ENCODE data around the gene AGFG1. TPM values are rescaled to one million over a fixed set of nuclear protein-coding genes. Genes with fewer than 3 reads are reported as not detected.
A peak's percentile ranks its signal among the peaks of the same experiment; 100 is the strongest.

Gene AGFG1
- total RNA-seq, 1 experiment from 2014 or later: 81.3 TPM

GRCh38 chr2:227464851-227465250, 7.1 kb upstream of the AGFG1 start:
- no peak overlapping the region for H3K4me3 Mint-ChIP-seq
- no peaks in the 10 kb centered on the region for H3K9me3 Mint-ChIP-seq
- H3K27me3 Mint-ChIP-seq (ENCODE audit: low read depth): no peaks in the 10 kb centered on the region
- H3K27ac Mint-ChIP-seq: peak overlapping the region; percentile 81
- no peaks in the 10 kb centered on the region for H3K36me3 Mint-ChIP-seq
- ChIA-PET POLR2A (no interaction called here), CTCF (interaction anchor here (0.6 to 1.6 kb wide), 4 partner anchors 10 to 193 kb away, joined by 3 to 6 read pairs (median 4); no protein-coding TSS in a partner anchor)
- ATAC-seq (peak; percentile 33), DNase-seq (ENCODE audit: low spot score) (no peak)
- H3K4me1 Mint-ChIP-seq: peaks cover 15% of the 10 kb centered on the region
- TF ChIP-seq GTF2I (CRISPR knock-in tag; conservative IDR thresholded peaks at IDR 0.05) (0 out of 2 replicates have a peak, but pooled peaks have one; percentile 3), OVOL2 (CRISPR knock-in tag; IDR thresholded peaks at IDR 0.05; ENCODE audit: borderline replicate concordance) (no peak), ZNF121 (CRISPR knock-in tag; IDR thresholded peaks at IDR 0.05) (peak; percentile 66; the same call in 1 of the 2 replicates)

GRCh38 chr2:227466887-227467600, 4.9 kb upstream of the AGFG1 start:
- Mint-ChIP-seq H3K4me3 (no peak overlapping the region), H3K27ac (no peak overlapping the region), H3K27me3 (ENCODE audit: low read depth) (no peaks in the 10 kb centered on the region), H3K4me1 (peaks cover 24% of the 10 kb centered on the region), H3K36me3 (no peaks in the 10 kb centered on the region), H3K9me3 (no peaks in the 10 kb centered on the region)
- DNase-seq (ENCODE audit: low spot score) (no peak), ATAC-seq (no peak)
- TF ChIP-seq ZNF671 (CRISPR knock-in tag; IDR thresholded peaks at IDR 0.05) (no peak), RORB (CRISPR knock-in tag; IDR thresholded peaks at IDR 0.05) (no peak)
- ChIA-PET POLR2A (no interaction called here), CTCF (no interaction called here)

- CTCF ChIA-PET: interaction anchor here (0.7 to 1.4 kb wide), 10 partner anchors 13 to 346 kb away, joined by 3 read pairs; no protein-coding TSS in a partner anchor
- POLR2A ChIA-PET: no interaction called here
- peak overlapping the region; percentile 48 for H3K4me3 Mint-ChIP-seq
- H3K4me1 Mint-ChIP-seq: peaks cover 31% of the 10 kb centered on the region
- TF ChIP-seq NR2C2 (CRISPR knock-in tag; IDR thresholded peaks at IDR 0.05) (no peak), ZNF138 (CRISPR knock-in tag; conservative IDR thresholded peaks at IDR 0.05) (no peak), PREB (CRISPR knock-in tag; IDR thresholded peaks at IDR 0.05; ENCODE audit: borderline replicate concordance) (no peak), NFE2L1 (CRISPR knock-in tag; IDR thresholded peaks at IDR 0.05) (no peak), EMX1 (CRISPR knock-in tag; IDR thresholded peaks at IDR 0.05) (no peak), PRRX2 (CRISPR knock-in tag; IDR thresholded peaks at IDR 0.05) (no peak), ZNF317 (CRISPR knock-in tag; IDR thresholded peaks at IDR 0.05; ENCODE audit: borderline replicate concordance, low read depth) (no peak), ELF4 (CRISPR knock-in tag; IDR thresholded peaks at IDR 0.05; ENCODE audit: low read depth) (no peak), GRHL2 (CRISPR knock-in tag; IDR thresholded peaks at IDR 0.05; ENCODE audit: insufficient replicate concordance, severe bottlenecking) (no peak), CREB1 (CRISPR knock-in tag; IDR thresholded peaks at IDR 0.05) (no peak), FOXK1 (CRISPR knock-in tag; IDR thresholded peaks at IDR 0.05) (no peak), ETV6 (CRISPR knock-in tag; IDR thresholded peaks at IDR 0.05) (no peak)
- no peaks in the 10 kb centered on the region for H3K36me3 Mint-ChIP-seq
- H3K27me3 Mint-ChIP-seq (ENCODE audit: low read depth): no peaks in the 10 kb centered on the region
- ATAC-seq: no peak
- H3K27ac Mint-ChIP-seq: peak overlapping the region; percentile 42; the same call in 1 of the 2 replicates
- H3K9me3 Mint-ChIP-seq: no peaks in the 10 kb centered on the region
- DNase-seq (ENCODE audit: low spot score): no peak
These were observed 544 bp upstream of the AGFG1 start for GRCh38 chr2:227471412-227471811.

GRCh38 chr2:227472265-227473121, 537 bp downstream of the AGFG1 start:
- POLR2A ChIA-PET: interaction anchor here (0.5 to 0.6 kb wide), 3 partner anchors 14 to 307 kb away, joined by 3 to 6 read pairs (median 3); no protein-coding TSS in a partner anchor
- DNase-seq (ENCODE audit: low spot score): peak; percentile 39

More at GRCh38 chr2:227472265-227473121, 537 bp downstream of the AGFG1 start:
- no peaks in the 10 kb centered on the region for H3K27me3 Mint-ChIP-seq (ENCODE audit: low read depth)
- H3K36me3 Mint-ChIP-seq: no peaks in the 10 kb centered on the region
- no peak for TF ChIP-seq NFE2L1 (CRISPR knock-in tag; IDR thresholded peaks at IDR 0.05)
- no peak for TF ChIP-seq GRHL2 (CRISPR knock-in tag; IDR thresholded peaks at IDR 0.05; ENCODE audit: insufficient replicate concordance, severe bottlenecking)
- TF ChIP-seq CREB1 (CRISPR knock-in tag; IDR thresholded peaks at IDR 0.05): no peak
- TF ChIP-seq ZNF396 (CRISPR knock-in tag; IDR thresholded peaks at IDR 0.05; ENCODE audit: borderline replicate concordance): no peak
- peak; percentile 5; the same call in 1 of the 2 replicates for TF ChIP-seq SP1 (CRISPR knock-in tag; conservative IDR thresholded peaks at IDR 0.05)
- TF ChIP-seq TCF7 (CRISPR knock-in tag; IDR thresholded peaks at IDR 0.05; ENCODE audit: low read depth): no peak
- TF ChIP-seq ZNF425 (CRISPR knock-in tag; conservative IDR thresholded peaks at IDR 0.05): no peak
- no peaks in the 10 kb centered on the region for H3K9me3 Mint-ChIP-seq
- peaks cover 26% of the 10 kb centered on the region for H3K4me1 Mint-ChIP-seq
- no peak overlapping the region for H3K27ac Mint-ChIP-seq
- H3K4me3 Mint-ChIP-seq: peak overlapping the region; percentile 89
- peak; percentile 20 for ATAC-seq
- CTCF ChIA-PET: interaction anchor here (0.6 to 0.9 kb wide), 2 partner anchors 13 to 186 kb away, joined by 3 read pairs; no protein-coding TSS in a partner anchor
